ENCODE data around the gene GALNT6. TPM values are rescaled to one million over a fixed set of nuclear protein-coding genes. Genes with fewer than 3 reads are reported as not detected.

GALNT6 gene
- total and polyA plus RNA-seq, 9 of the 15 experiments (the other 6 are each of a cell fraction or from before 2014, with no cell fraction given), result 1.5 to 8.6 (median 5.1) TPM

GRCh38 chr12:51326698-51327439 is 64.3 kb downstream of the GALNT6 start (continued):
- TF ChIP-seq ZBTB26 (CRISPR knock-in tag; IDR thresholded peaks at IDR 0.05), result 0 out of 2 replicates have a peak, but pooled peaks have one; percentile 21
- no peak for TF ChIP-seq DDX20 (tag; IDR thresholded peaks at IDR 0.05; ENCODE audit: low read depth)
- TF ChIP-seq ZNF280A (IDR thresholded peaks at IDR 0.05; ENCODE audit: low read depth, partially characterized antibody), result no peak
- TF ChIP-seq ASH1L (IDR thresholded peaks at IDR 0.05; ENCODE audit: borderline replicate concordance, low read depth, partially characterized antibody), result peak; percentile 37
- no peak for TF ChIP-seq POLR2AphosphoS5 (IDR thresholded peaks at IDR 0.05; ENCODE audit: control insufficient read depth, insufficient read depth, low read depth, low read length)
- TF ChIP-seq CXXC5 (CRISPR knock-in tag; IDR thresholded peaks at IDR 0.05), result peak; percentile 34
- TF ChIP-seq ZFP30 (CRISPR knock-in tag; IDR thresholded peaks at IDR 0.05; ENCODE audit: borderline replicate concordance), result no peak
- TF ChIP-seq SRF (CRISPR knock-in tag; IDR thresholded peaks at IDR 0.05), result no peak
- TF ChIP-seq MBD2 (IDR thresholded peaks at IDR 0.05; ENCODE audit: borderline replicate concordance, low read depth), result no peak; the same call in 1 of the 2 replicates
- TF ChIP-seq ARID1B (IDR thresholded peaks at IDR 0.05), result peak; percentile 86
- peak; percentile 90 for TF ChIP-seq MAFK (IDR thresholded peaks at IDR 0.05; ENCODE audit: low read length)
- no peak for TF ChIP-seq ZNF699 (CRISPR knock-in tag; IDR thresholded peaks at IDR 0.05; ENCODE audit: insufficient replicate concordance)
- TF ChIP-seq FOXA3 (CRISPR knock-in tag; conservative IDR thresholded peaks at IDR 0.05 in 1 of 2, IDR thresholded peaks at IDR 0.05 in 1 of 2), result no peak
- TF ChIP-seq BACH1 (tag; IDR thresholded peaks at IDR 0.05), result peak; percentile 93
- TF ChIP-seq ZBTB1 (CRISPR knock-in tag; IDR thresholded peaks at IDR 0.05; ENCODE audit: borderline replicate concordance, low read depth), result no peak
- TF ChIP-seq ZKSCAN3 (CRISPR knock-in tag; IDR thresholded peaks at IDR 0.05), result no peak
- no peak for TF ChIP-seq HMG20A (CRISPR knock-in tag; conservative IDR thresholded peaks at IDR 0.05)
- 0 out of 2 replicates have a peak, but pooled peaks have one; percentile 43 for TF ChIP-seq ZNF644 (tag; IDR thresholded peaks at IDR 0.05; ENCODE audit: low read depth)
- no peak for TF ChIP-seq ARID3B (CRISPR knock-in tag; IDR thresholded peaks at IDR 0.05; ENCODE audit: borderline replicate concordance)
- TF ChIP-seq POLR2B (IDR thresholded peaks at IDR 0.05; ENCODE audit: low read depth, partially characterized antibody), result peak; percentile 75
- TF ChIP-seq POU5F1 (IDR thresholded peaks at IDR 0.05; ENCODE audit: borderline replicate concordance, low read depth, low read length, partially characterized antibody), result no peak
- no peak for TF ChIP-seq HDAC8 (tag; IDR thresholded peaks at IDR 0.05)
- peak; percentile 66 for TF ChIP-seq SUPT5H (IDR thresholded peaks at IDR 0.05)
- TF ChIP-seq HEY1 (CRISPR knock-in tag; IDR thresholded peaks at IDR 0.05; ENCODE audit: borderline replicate concordance), result no peak
